HUES64 (cell line): ENCODE results near the gene SCRN2.

Experiments
- H3K27ac ChIP-seq: 2 replicates; pipeline ENCODE4 v1.7.0; 2013; ENCODE audit warnings: low read depth, low read length, inconsistent platforms
- H3K27me3 ChIP-seq: 2 replicates; pipeline ENCODE4 v1.6.1; 2013; ENCODE audit warnings: mild to moderate bottlenecking, low read length; ENCODE audit not compliant: insufficient read depth
- H3K36me3 ChIP-seq: 2 replicates; pipeline ENCODE4 v1.6.1; 2013; ENCODE audit warnings: mild to moderate bottlenecking, low read length; ENCODE audit not compliant: insufficient read depth
- H3K4me1 ChIP-seq: 2 replicates; pipeline ENCODE4 v1.6.1; 2013; ENCODE audit warnings: mild to moderate bottlenecking, low read length, moderate library complexity; ENCODE audit not compliant: insufficient read depth
- H3K4me3 ChIP-seq: 2 replicates; pipeline ENCODE4 v1.5.1; 2013; ENCODE audit warnings: mild to moderate bottlenecking, low read length, moderate library complexity
- H3K9ac ChIP-seq: 2 replicates; pipeline ENCODE4 v1.6.1; 2013; ENCODE audit warnings: mild to moderate bottlenecking, low read depth, low read length
- H3K9me3 ChIP-seq: 2 replicates; pipeline ENCODE4 v1.6.1; 2013; ENCODE audit warnings: low read depth, low read length; ENCODE audit not compliant: insufficient read depth
- WGBS: fragments of 150-250, 120-280 bp; methylation state at CpG from one replicate; pipeline ENCODE4 v1.1.7; 2013; ENCODE audit warnings: missing lambda C conversion rate; 5-methylcytosine and 5-hydroxymethylcytosine counted together

SCRN2 gene

GRCh38 chr17:47843391-47843730 is 2.3 kb upstream of the SCRN2 start:
- Histone ChIP-seq H3K4me1 (peaks cover 9% of the 10 kb centered on the region; the same call in 1 of the 2 replicates), H3K9ac (no peak overlapping the region), H3K4me3 (no peak overlapping the region), H3K36me3 (0 out of 2 replicates have a peak, but pooled peaks cover 1% of the 10 kb centered on the region), H3K27me3 (peaks cover 35% of the 10 kb centered on the region), H3K9me3 (no peaks in the 10 kb centered on the region), H3K27ac (no peak overlapping the region)
- 42% methylated on average over 6 of the region's 6 CpGs for WGBS

- 68% methylated on average over 12 of the region's 16 CpGs for WGBS
- no peaks in the 10 kb centered on the region for H3K9me3 ChIP-seq
- H3K4me3 ChIP-seq, result no peak overlapping the region
- peaks cover 18% of the 10 kb centered on the region for H3K27me3 ChIP-seq
- no peak overlapping the region for H3K27ac ChIP-seq
- 0 out of 2 replicates have a peak, but pooled peaks cover 6% of the 10 kb centered on the region for H3K36me3 ChIP-seq
- no peak overlapping the region for H3K9ac ChIP-seq
- H3K4me1 ChIP-seq, result peaks cover 9% of the 10 kb centered on the region; the same call in 1 of the 2 replicates
Observed at GRCh38 chr17:47841488-47842291, 617 bp upstream of the SCRN2 start.

- Histone ChIP-seq H3K9ac (peak overlapping the region; percentile 69), H3K27ac (no peak overlapping the region), H3K4me3 (peak overlapping the region; percentile 77), H3K4me1 (peaks cover 8% of the 10 kb centered on the region; the same call in 1 of the 2 replicates), H3K9me3 (no peaks in the 10 kb centered on the region), H3K27me3 (peaks cover 3% of the 10 kb centered on the region), H3K36me3 (peaks cover 15% of the 10 kb centered on the region)
- 60% methylated on average over 17 of the region's 17 CpGs for WGBS
Observed at GRCh38 chr17:47840001-47840741, 902 bp downstream of the SCRN2 start.

GRCh38 chr17:47839071-47839470 is 2.0 kb downstream of the SCRN2 start:
- H3K27ac ChIP-seq, result no peak overlapping the region
- WGBS, result 96% methylated on average over 5 of the region's 5 CpGs
- H3K9ac ChIP-seq, result no peak overlapping the region
- no peaks in the 10 kb centered on the region for H3K9me3 ChIP-seq
- H3K27me3 ChIP-seq, result no peaks in the 10 kb centered on the region; the same call in 1 of the 2 replicates
- H3K36me3 ChIP-seq, result peaks cover 15% of the 10 kb centered on the region
- peaks cover 5% of the 10 kb centered on the region; the same call in 1 of the 2 replicates for H3K4me1 ChIP-seq
- H3K4me3 ChIP-seq, result no peak overlapping the region

- Histone ChIP-seq H3K9me3 (no peaks in the 10 kb centered on the region), H3K9ac (no peak overlapping the region), H3K36me3 (peaks cover 15% of the 10 kb centered on the region), H3K4me1 (peaks cover 5% of the 10 kb centered on the region; the same call in 1 of the 2 replicates), H3K27ac (no peak overlapping the region), H3K27me3 (no peaks in the 10 kb centered on the region), H3K4me3 (no peak overlapping the region)
- 93% methylated on average over 13 of the region's 13 CpGs for WGBS
Observed at GRCh38 chr17:47838636-47839035, 2.4 kb downstream of the SCRN2 start.

GRCh38 chr17:47837401-47838039 is 3.6 kb downstream of the SCRN2 start:
- Histone ChIP-seq H3K36me3 (peaks cover 15% of the 10 kb centered on the region), H3K9me3 (no peaks in the 10 kb centered on the region), H3K4me1 (no peaks in the 10 kb centered on the region), H3K27me3 (no peaks in the 10 kb centered on the region), H3K4me3 (no peak overlapping the region), H3K27ac (no peak overlapping the region), H3K9ac (no peak overlapping the region)
- 90% methylated on average over 13 of the region's 13 CpGs for WGBS

GRCh38 chr17:47836601-47837000 is 4.5 kb downstream of the SCRN2 start:
- Histone ChIP-seq H3K9me3 (no peaks in the 10 kb centered on the region), H3K27ac (no peak overlapping the region), H3K4me3 (no peak overlapping the region), H3K36me3 (peaks cover 15% of the 10 kb centered on the region), H3K4me1 (no peaks in the 10 kb centered on the region), H3K27me3 (no peaks in the 10 kb centered on the region), H3K9ac (no peak overlapping the region)
- WGBS, result 75% methylated on average over 6 of the region's 6 CpGs

- Histone ChIP-seq H3K4me3 (no peak overlapping the region), H3K9me3 (no peaks in the 10 kb centered on the region), H3K27me3 (no peaks in the 10 kb centered on the region), H3K27ac (no peak overlapping the region), H3K9ac (no peak overlapping the region), H3K4me1 (no peaks in the 10 kb centered on the region), H3K36me3 (peaks cover 15% of the 10 kb centered on the region)
- WGBS, result 96% methylated on average over 4 of the region's 5 CpGs
Observed at GRCh38 chr17:47834756-47835155, 6.3 kb downstream of the SCRN2 start.

- Histone ChIP-seq H3K4me3 (peak overlapping the region; percentile 96), H3K27me3 (no peaks in the 10 kb centered on the region), H3K4me1 (no peaks in the 10 kb centered on the region), H3K9ac (no peak overlapping the region), H3K27ac (no peak overlapping the region), H3K9me3 (no peaks in the 10 kb centered on the region), H3K36me3 (peaks cover 21% of the 10 kb centered on the region)
- WGBS, result 21% methylated on average over 7 of the region's 7 CpGs
Observed at GRCh38 chr17:47831934-47832327, 9.1 kb downstream of the SCRN2 start.

- no peaks in the 10 kb centered on the region for H3K27me3 ChIP-seq
- H3K9ac ChIP-seq, result peak within 1 kb of the TSS; percentile 89
- no peaks in the 10 kb centered on the region for H3K4me1 ChIP-seq
- H3K9me3 ChIP-seq, result no peaks in the 10 kb centered on the region
- peak within 1 kb of the TSS; percentile 67 for H3K27ac ChIP-seq
- H3K36me3 ChIP-seq, result peaks cover 26% of the 10 kb centered on the region
- WGBS, result under 1% methylated on average over 42 of the region's 42 CpGs
- H3K4me3 ChIP-seq, result peak within 1 kb of the TSS; percentile 96
Observed at GRCh38 chr17:47831003-47831933, 9.8 kb downstream of the SCRN2 start, which contains the start of the genes LRRC46 and MRPL10. Gene LRRC46 (plus strand): TSS chr17:47831670. CDS start chr17:47831990, 320 bp downstream. Gene MRPL10 (minus strand): TSS chr17:47831541. CDS start chr17:47831511, 30 bp downstream.
